B cell (primary cell): Measurements from ENCODE around the gene A2ML1. TPM values are rescaled to one million over a fixed set of nuclear protein-coding genes. Genes with fewer than 3 reads are reported as not detected.

Source experiments
- ATAC-seq: fragments of 200-7000 bp; cut with Tn5 transposase; one replicate; pipeline ENCODE4 v1.10.0; 2021; ENCODE audit warnings: low read depth, mild to moderate bottlenecking, moderate number of reproducible peaks, moderate library complexity
- CTCF ChIA-PET: fragments of 350-600 bp; sonication (Branson Sonifier 250); formaldehyde crosslinking; loops from one replicate; lab custom pipeline; 2021; ENCODE audit warnings: antibody characterized with exemption, inconsistent platforms; lab: Charles Lee
- POLR2A ChIA-PET: fragments of 350-600 bp; sonication (Branson Sonifier 250); formaldehyde crosslinking; loops from one replicate; lab custom pipeline; 2021; ENCODE audit warnings: antibody characterized with exemption; lab: Charles Lee
- DNase-seq: peaks from one replicate; pipeline ENCODE4 v3.0.0; 2013
- H2AFZ ChIP-seq: 2 replicates; pipeline ENCODE4 v1.6.1; 2012; ENCODE audit warnings: mild to moderate bottlenecking, low read depth, low read length; ENCODE audit not compliant: insufficient read depth, poor library complexity, severe bottlenecking
- H3K27ac ChIP-seq, 2 donors: 1 replicate in 1 of 2; 2 replicates in 1 of 2; pipeline ENCODE4 v1.5.1; 2012 to 2013; ENCODE audit warnings: low read length in 2 of 2, mild to moderate bottlenecking in 2 of 2, moderate library complexity in 1 of 2
- H3K27me3 ChIP-seq, 4 experiments: fragments of 200-600 bp in 1 of 4; sonication (generic) in 1 of 4; replicated peaks in 1 of 4; 1 replicate in 2 of 4; 2 replicates in 2 of 4; pipeline versions ENCODE4 v1.6.1 to v1.7.0; 2013 to 2016; ENCODE audit warnings: low read length in 3 of 4, mild to moderate bottlenecking in 2 of 4, mixed read lengths in 1 of 4, moderate library complexity in 1 of 4; ENCODE audit not compliant: insufficient read depth in 4 of 4, control insufficient read depth in 3 of 4; ENCODE audit errors: control extremely low read depth in 1 of 4
- H3K36me3 ChIP-seq, 2 experiments: replicated peaks in 1 of 2; 1 replicate in 1 of 2; 2 replicates in 1 of 2; pipeline versions ENCODE4 v1.6.1 to v1.7.1; 2013; ENCODE audit warnings: low read length in 1 of 2; ENCODE audit not compliant: insufficient read depth in 2 of 2, control insufficient read depth in 1 of 2; ENCODE audit errors: control extremely low read depth in 1 of 2, extremely low read depth in 1 of 2
- H3K4me1 ChIP-seq, 2 donors: fragments of 200-600 bp in 1 of 2; sonication (generic) in 1 of 2; 1 replicate in 1 of 2; 2 replicates in 1 of 2; pipeline versions ENCODE4 v1.5.1 to v1.6.1; 2013 to 2017; ENCODE audit warnings: low read length in 2 of 2; ENCODE audit not compliant: control insufficient read depth in 2 of 2, insufficient read depth in 2 of 2
- H3K4me2 ChIP-seq: replicated peaks from 2 replicates; pipeline ENCODE3; 2012; ENCODE audit warnings: mild to moderate bottlenecking, low read depth, low read length; ENCODE audit not compliant: poor library complexity, severe bottlenecking
- H3K4me3 ChIP-seq, 5 experiments: fragments of 200-600 bp in 1 of 5; sonication (generic) in 1 of 5; 1 replicate in 3 of 5; 2 replicates in 2 of 5; pipeline versions ENCODE4 v1.5.1 to v1.7.0; 2011 to 2016; ENCODE audit warnings: low read length in 4 of 5, mild to moderate bottlenecking in 4 of 5, low read depth in 2 of 5, control low read depth in 1 of 5, moderate library complexity in 1 of 5; ENCODE audit not compliant: insufficient read depth in 1 of 5; ENCODE audit errors: control extremely low read depth in 1 of 5, extremely low read depth in 1 of 5
- H3K79me2 ChIP-seq: fragments of 200-600 bp; sonication (generic); one replicate; pipeline ENCODE4 v1.6.0; 2016; ENCODE audit warnings: low read length; ENCODE audit not compliant: control insufficient read depth, insufficient read depth
- H3K9ac ChIP-seq: fragments of 200-600 bp; sonication (generic); 2 replicates; pipeline ENCODE4 v1.6.1; 2017; ENCODE audit warnings: mild to moderate bottlenecking, low read length, moderate library complexity
- H3K9me3 ChIP-seq, 3 donors: one replicate each; pipeline versions ENCODE4 v1.6.1 to v1.7.1; 2013; ENCODE audit warnings: low read length in 2 of 3; ENCODE audit not compliant: control insufficient read depth in 2 of 3, insufficient read depth in 1 of 3; ENCODE audit errors: control extremely low read depth in 1 of 3
- H4K20me1 ChIP-seq: 2 replicates; pipeline ENCODE4 v1.6.0; 2012; ENCODE audit warnings: mild to moderate bottlenecking, low read length; ENCODE audit not compliant: insufficient read depth, control insufficient read depth, poor library complexity, severe bottlenecking
- H3K27ac Mint-ChIP-seq: one replicate; pipeline ENCODE4 v1.8.0; 2021; ENCODE audit warnings: mixed read lengths
- H3K27me3 Mint-ChIP-seq: one replicate; pipeline ENCODE4 v1.8.0; 2021; ENCODE audit warnings: mixed read lengths
- H3K4me1 Mint-ChIP-seq: one replicate; pipeline ENCODE4 v1.8.0; 2021; ENCODE audit warnings: mixed read lengths
- H3K4me3 Mint-ChIP-seq: one replicate; pipeline ENCODE4 v1.8.0; 2021; ENCODE audit warnings: mixed read lengths
- H3K9me3 Mint-ChIP-seq: one replicate; pipeline ENCODE4 v1.8.0; 2022; ENCODE audit warnings: mixed read lengths; ENCODE audit not compliant: insufficient read depth
- EZH2 ChIP-seq: IDR thresholded peaks from 2 replicates; pipeline ENCODE4 v1.6.1; 2012; ENCODE audit warnings: borderline replicate concordance, low read depth, mild to moderate bottlenecking, moderate library complexity, low read length; ENCODE audit not compliant: insufficient read depth, poor library complexity, severe bottlenecking
- WGBS: methylation state at CpG from one replicate; pipeline ENCODE4 v1.1.5; 2013; ENCODE audit warnings: missing lambda C conversion rate; ENCODE audit not compliant: insufficient coverage; 5-methylcytosine and 5-hydroxymethylcytosine counted together
- intact Hi-C: fragments of 100-400 bp; cut with micrococcal nuclease; formaldehyde crosslinking; loops from one replicate; pipeline ENCODE4 v1.10.0; 2022
- polyA plus RNA-seq: library from polyadenylated mRNA; depleted of rRNA; stranded (reverse); fragments of >200 nt; gene quantifications from 2 replicates; pipeline ENCODE4 v1.2.3, GENCODE V29; 2012
- total RNA-seq, 2 donors: library from RNA; stranded (reverse); fragments of 120-200 nt in 1 of 2; gene quantifications; 1 replicate in 1 of 2; 2 replicates in 1 of 2; pipeline versions ENCODE4 v1.2.3 to v1.2.4, GENCODE V29; 2013 to 2022
- TF ChIP-seq, protein P1 (sequence below): fragments of 200-600 bp; IDR thresholded peaks from one replicate; pipeline ENCODE4 v1.8.0; 2022; ENCODE audit warnings: antibody characterized with exemption, mild to moderate bottlenecking

Gene A2ML1
- total and polyA plus RNA-seq, 2 donors (not counting 1 experiment from before 2014, with no cell fraction given) = not detected

- H3K4me1 ChIP-seq = no peaks in the 10 kb centered on the region
- no peaks in the 10 kb centered on the region for H3K36me3 ChIP-seq
- Mint-ChIP-seq H3K4me1 (no peaks in the 10 kb centered on the region), H3K9me3 (no peaks in the 10 kb centered on the region), H3K27ac (no peak overlapping the region), H3K4me3 (no peak overlapping the region), H3K27me3 (peaks cover 23% of the 10 kb centered on the region)
- no peaks in the 10 kb centered on the region for H4K20me1 ChIP-seq
- POLR2A ChIA-PET = no interaction called here
- no peak for TF ChIP-seq EZH2
- TF ChIP-seq, protein P1, sequence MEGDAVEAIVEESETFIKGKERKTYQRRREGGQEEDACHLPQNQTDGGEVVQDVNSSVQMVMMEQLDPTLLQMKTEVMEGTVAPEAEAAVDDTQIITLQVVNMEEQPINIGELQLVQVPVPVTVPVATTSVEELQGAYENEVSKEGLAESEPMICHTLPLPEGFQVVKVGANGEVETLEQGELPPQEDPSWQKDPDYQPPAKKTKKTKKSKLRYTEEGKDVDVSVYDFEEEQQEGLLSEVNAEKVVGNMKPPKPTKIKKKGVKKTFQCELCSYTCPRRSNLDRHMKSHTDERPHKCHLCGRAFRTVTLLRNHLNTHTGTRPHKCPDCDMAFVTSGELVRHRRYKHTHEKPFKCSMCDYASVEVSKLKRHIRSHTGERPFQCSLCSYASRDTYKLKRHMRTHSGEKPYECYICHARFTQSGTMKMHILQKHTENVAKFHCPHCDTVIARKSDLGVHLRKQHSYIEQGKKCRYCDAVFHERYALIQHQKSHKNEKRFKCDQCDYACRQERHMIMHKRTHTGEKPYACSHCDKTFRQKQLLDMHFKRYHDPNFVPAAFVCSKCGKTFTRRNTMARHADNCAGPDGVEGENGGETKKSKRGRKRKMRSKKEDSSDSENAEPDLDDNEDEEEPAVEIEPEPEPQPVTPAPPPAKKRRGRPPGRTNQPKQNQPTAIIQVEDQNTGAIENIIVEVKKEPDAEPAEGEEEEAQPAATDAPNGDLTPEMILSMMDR = no peak
- ATAC-seq (no peak), DNase-seq (no peak)
- no peak overlapping the region for H3K9ac ChIP-seq
- no peak overlapping the region for H3K27ac ChIP-seq
- CTCF ChIA-PET = no interaction called here
- H3K79me2 ChIP-seq = no peaks in the 10 kb centered on the region
- no peaks in the 10 kb centered on the region for H3K27me3 ChIP-seq
- no peak overlapping the region for H2AFZ ChIP-seq
- no peak overlapping the region for H3K4me2 ChIP-seq
- intact Hi-C loops = no loop called here
- H3K9me3 ChIP-seq = no peaks in the 10 kb centered on the region
- 93% methylated on average over 10 of the region's 11 CpGs for WGBS
- no peak overlapping the region for H3K4me3 ChIP-seq
Measured at GRCh38 chr12:8844665-8845064, 22.2 kb downstream of the A2ML1 start.

GRCh38 chr12:8846305-8846704, 23.9 kb downstream of the A2ML1 start:
- Histone ChIP-seq H3K9me3 (no peaks in the 10 kb centered on the region), H4K20me1 (no peaks in the 10 kb centered on the region), H3K4me1 (no peaks in the 10 kb centered on the region), H3K36me3 (no peaks in the 10 kb centered on the region), H3K4me3 (no peak overlapping the region), H3K9ac (no peak overlapping the region), H3K27me3 (no peaks in the 10 kb centered on the region), H2AFZ (no peak overlapping the region), H3K27ac (no peak overlapping the region), H3K4me2 (no peak overlapping the region), H3K79me2 (no peaks in the 10 kb centered on the region)
- Mint-ChIP-seq H3K27ac (no peak overlapping the region), H3K4me3 (no peak overlapping the region), H3K9me3 (no peaks in the 10 kb centered on the region), H3K4me1 (no peaks in the 10 kb centered on the region), H3K27me3 (peaks cover 23% of the 10 kb centered on the region)
- intact Hi-C loops = no loop called here
- TF ChIP-seq, protein P1 = no peak
- TF ChIP-seq EZH2 = no peak
- no peak for DNase-seq
- ChIA-PET CTCF (interaction anchor here (0.7 kb wide), 1 partner anchor 153 kb away, joined by 3 read pairs; no protein-coding TSS in a partner anchor), POLR2A (no interaction called here)
- WGBS = 100% methylated on average over 1 of the region's 3 CpGs
- ATAC-seq = no peak
